ENCODE results near the gene WTAP. TPM values are rescaled to one million over a fixed set of nuclear protein-coding genes. Genes with fewer than 3 reads are reported as not detected.

WTAP gene
- total RNA-seq, 1 experiment from 2014 or later: 153 TPM

DNA sequence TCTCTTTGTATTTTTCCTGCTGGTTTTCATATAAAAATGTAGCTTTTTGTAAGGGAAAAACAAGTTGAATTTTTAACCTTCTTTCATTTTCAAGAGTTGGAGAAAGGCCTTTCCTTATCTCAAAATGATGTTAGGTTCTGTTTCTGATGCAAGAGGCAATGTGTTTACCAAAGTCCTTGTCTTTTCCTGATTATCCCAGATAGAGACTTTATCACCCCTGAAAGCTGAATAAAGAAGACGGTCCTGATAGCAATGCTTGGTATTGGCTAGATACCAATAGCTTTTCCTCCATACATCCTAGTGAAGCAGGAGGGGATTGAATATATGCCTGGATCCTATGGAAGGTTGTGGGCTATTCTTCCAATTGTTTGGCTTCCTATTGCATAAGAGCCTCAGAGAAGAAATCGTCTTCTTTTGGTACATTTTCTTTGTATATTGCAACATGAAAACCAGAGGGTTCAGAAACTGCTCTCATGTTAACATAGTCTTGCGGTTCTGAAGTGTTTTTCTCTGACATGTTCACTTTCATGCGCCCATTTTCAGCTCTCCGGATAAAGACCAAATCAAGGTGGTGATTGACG is 78.2 kb downstream of the WTAP start:
- DNase-seq (ENCODE audit: low read depth): no peak

Other genes starting within 250 kb of the WTAP start
- 244 and 253 TPM in 2 replicates for gene SOD2, start 34.3 kb upstream of the WTAP start, total RNA-seq (2014; rRNA removed; shearing (Covaris generic))
- gene ACAT2, start 34.5 kb downstream of the WTAP start, total RNA-seq (2014; rRNA removed; shearing (Covaris generic)): 95.4 and 110 TPM in 2 replicates
- 741 and 813 TPM in 2 replicates for gene TCP1, start 62.1 kb downstream of the WTAP start, total RNA-seq (2014; rRNA removed; shearing (Covaris generic))
- 223 and 254 TPM in 2 replicates for gene MRPL18, start 63.0 kb downstream of the WTAP start, total RNA-seq (2014; rRNA removed; shearing (Covaris generic))
- gene PNLDC1, start 72.8 kb downstream of the WTAP start, total RNA-seq (2014; rRNA removed; shearing (Covaris generic)): 0.06 TPM in 1 of 2 replicates, not detected in the other
- not detected in 2 replicates for gene MAS1, start 163.5 kb downstream of the WTAP start, total RNA-seq (2014; rRNA removed; shearing (Covaris generic))
- gene IGF2R, start 241.6 kb downstream of the WTAP start, total RNA-seq (2014; rRNA removed; shearing (Covaris generic)): 26.2 and 41.1 TPM in 2 replicates